Calu3 (cell line): ENCODE data around the gene RXRA. TPM values are rescaled to one million over a fixed set of nuclear protein-coding genes. Genes with fewer than 3 reads are reported as not detected.

Source experiments
- BruUV-seq: library from RNA; stranded (reverse); fragments of 400-500 nt; replicated peaks from 2 replicates; lab custom pipeline; 2021; lab: Mats Ljungman, UMichigan
- CTCF ChIA-PET: fragments of 300-600 bp; sonication (Branson Sonifier 250); formaldehyde crosslinking; loops from one replicate; lab custom pipeline; 2022; ENCODE audit warnings: antibody characterized with exemption; lab: Charles Lee
- DNase-seq: peaks from one replicate; pipeline ENCODE4 v3.0.0; 2022
- H3K27ac Mint-ChIP-seq: one replicate; pipeline ENCODE4 v1.8.0; 2022; ENCODE audit warnings: mixed read lengths; ENCODE audit not compliant: unreplicated experiment
- H3K27me3 Mint-ChIP-seq: one replicate; pipeline ENCODE4 v1.8.0; 2022; ENCODE audit warnings: mixed read lengths; ENCODE audit not compliant: unreplicated experiment
- H3K36me3 Mint-ChIP-seq: one replicate; pipeline ENCODE4 v1.8.0; 2022; ENCODE audit warnings: mild to moderate bottlenecking, moderate library complexity, mixed read lengths; ENCODE audit not compliant: insufficient read depth, unreplicated experiment
- H3K4me1 Mint-ChIP-seq: one replicate; pipeline ENCODE4 v1.8.0; 2022; ENCODE audit warnings: mild to moderate bottlenecking, low read depth, mixed read lengths; ENCODE audit not compliant: unreplicated experiment
- H3K4me3 Mint-ChIP-seq: one replicate; pipeline ENCODE4 v1.8.0; 2022; ENCODE audit warnings: mild to moderate bottlenecking, low read depth, moderate library complexity, mixed read lengths; ENCODE audit not compliant: unreplicated experiment
- H3K9me3 Mint-ChIP-seq: one replicate; pipeline ENCODE4 v1.8.0; 2022; ENCODE audit warnings: low read depth, mixed read lengths; ENCODE audit not compliant: unreplicated experiment
- intact Hi-C: fragments of 100-400 bp; cut with micrococcal nuclease; formaldehyde crosslinking; loops from one replicate; pipeline ENCODE4 v1.10.0; 2022; ENCODE audit not compliant: unreplicated experiment
- total RNA-seq: library from RNA; stranded (reverse); gene quantifications from 2 replicates; pipeline ENCODE4 v1.2.3, GENCODE V29; 2022
- TF ChIP-seq, protein P1 (sequence below): fragments of 200-600 bp; IDR thresholded peaks from one replicate; pipeline ENCODE4 v1.8.0; 2022; ENCODE audit warnings: antibody characterized with exemption; ENCODE audit not compliant: unreplicated experiment

The RXRA gene
- total RNA-seq, 1 experiment from 2014 or later = 15.0 TPM

DNA sequence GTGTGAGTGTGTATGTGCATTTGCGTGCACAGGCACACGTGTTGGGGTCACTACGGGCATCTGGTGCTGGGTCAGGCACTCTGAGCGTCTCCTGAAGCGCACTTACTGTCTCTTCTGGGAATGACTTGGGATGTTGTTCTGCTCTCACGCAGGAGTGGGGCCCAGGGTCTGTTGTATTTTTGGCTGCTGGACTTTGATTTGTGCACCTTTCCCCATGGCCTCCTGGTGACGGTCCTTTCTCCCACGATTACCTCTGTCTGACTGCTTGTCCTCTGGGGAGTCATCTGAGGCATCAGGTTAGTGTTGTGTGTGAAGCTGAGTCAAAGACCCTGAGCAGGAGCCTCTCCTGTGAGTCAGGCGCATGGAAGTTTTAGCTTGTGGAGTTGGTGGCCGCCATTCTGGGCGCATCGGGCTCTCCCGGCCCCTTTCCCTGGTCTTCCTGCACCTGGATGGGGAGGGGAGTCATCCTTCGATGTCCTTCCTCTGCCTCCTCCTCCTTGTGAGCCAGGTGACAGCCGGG lies 62.1 kb downstream of the RXRA start:
- no peaks in the 10 kb centered on the region for H3K27me3 Mint-ChIP-seq

DNA sequence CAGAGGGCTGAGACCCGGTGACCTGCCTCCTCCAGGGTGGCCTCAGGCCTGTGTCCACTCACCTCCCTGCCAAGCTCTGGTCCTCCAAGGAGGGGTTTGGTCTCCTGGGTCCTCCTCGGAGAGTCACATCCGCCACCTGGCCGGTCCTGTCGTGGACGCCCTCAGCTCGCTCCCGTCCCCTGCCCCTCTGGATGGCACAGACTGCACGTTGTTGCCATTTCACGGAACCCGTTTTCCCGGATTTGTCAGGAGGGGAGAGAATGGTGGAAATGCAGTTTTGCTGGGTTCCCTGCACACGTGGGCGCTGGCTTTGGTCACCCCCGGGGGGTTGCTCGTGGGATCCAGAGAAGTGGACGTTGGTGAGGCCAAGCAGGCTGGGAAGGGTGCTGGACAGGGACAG lies 62.7 kb downstream of the RXRA start:
- BruUV-seq = no TSS peak
- intact Hi-C loops = no loop called here
- no peaks in the 10 kb centered on the region for H3K9me3 Mint-ChIP-seq

More for the DNA sequence above, 62.1 kb downstream of the RXRA start:
- no peak overlapping the region for H3K4me3 Mint-ChIP-seq
- no peak for DNase-seq
- TF ChIP-seq, protein P1, sequence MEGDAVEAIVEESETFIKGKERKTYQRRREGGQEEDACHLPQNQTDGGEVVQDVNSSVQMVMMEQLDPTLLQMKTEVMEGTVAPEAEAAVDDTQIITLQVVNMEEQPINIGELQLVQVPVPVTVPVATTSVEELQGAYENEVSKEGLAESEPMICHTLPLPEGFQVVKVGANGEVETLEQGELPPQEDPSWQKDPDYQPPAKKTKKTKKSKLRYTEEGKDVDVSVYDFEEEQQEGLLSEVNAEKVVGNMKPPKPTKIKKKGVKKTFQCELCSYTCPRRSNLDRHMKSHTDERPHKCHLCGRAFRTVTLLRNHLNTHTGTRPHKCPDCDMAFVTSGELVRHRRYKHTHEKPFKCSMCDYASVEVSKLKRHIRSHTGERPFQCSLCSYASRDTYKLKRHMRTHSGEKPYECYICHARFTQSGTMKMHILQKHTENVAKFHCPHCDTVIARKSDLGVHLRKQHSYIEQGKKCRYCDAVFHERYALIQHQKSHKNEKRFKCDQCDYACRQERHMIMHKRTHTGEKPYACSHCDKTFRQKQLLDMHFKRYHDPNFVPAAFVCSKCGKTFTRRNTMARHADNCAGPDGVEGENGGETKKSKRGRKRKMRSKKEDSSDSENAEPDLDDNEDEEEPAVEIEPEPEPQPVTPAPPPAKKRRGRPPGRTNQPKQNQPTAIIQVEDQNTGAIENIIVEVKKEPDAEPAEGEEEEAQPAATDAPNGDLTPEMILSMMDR = no peak
- no peak overlapping the region for H3K27ac Mint-ChIP-seq
- intact Hi-C loops = no loop called here
- CTCF ChIA-PET = no interaction called here
- H3K36me3 Mint-ChIP-seq = no peaks in the 10 kb centered on the region
- BruUV-seq = no TSS peak
- H3K4me1 Mint-ChIP-seq = no peaks in the 10 kb centered on the region
- no peaks in the 10 kb centered on the region for H3K9me3 Mint-ChIP-seq

DNA sequence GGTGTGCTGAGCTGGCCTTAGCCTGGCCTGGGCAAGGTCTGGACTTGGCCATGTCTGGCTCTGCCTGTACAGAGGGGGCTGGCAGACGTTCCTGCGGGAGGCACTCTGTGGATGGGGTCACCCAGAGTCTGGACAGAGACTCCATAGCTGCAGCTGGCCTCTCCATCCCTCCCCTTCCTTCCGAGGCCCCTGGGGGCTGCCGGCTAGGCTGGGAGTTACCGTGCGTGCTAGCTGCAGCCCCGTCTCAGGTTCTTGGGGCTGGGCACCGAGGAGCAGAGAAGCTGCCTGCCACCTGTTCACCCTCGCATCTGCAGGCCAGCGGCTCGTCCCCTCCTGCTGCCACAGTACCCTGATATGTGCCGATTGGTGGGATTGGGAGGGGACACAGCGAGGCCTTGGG lies 63.4 kb downstream of the RXRA start:
- CTCF ChIA-PET = no interaction called here
- intact Hi-C loops = no loop called here
- Mint-ChIP-seq H3K27ac (no peak overlapping the region), H3K27me3 (no peaks in the 10 kb centered on the region), H3K4me1 (no peaks in the 10 kb centered on the region), H3K9me3 (no peaks in the 10 kb centered on the region), H3K36me3 (no peaks in the 10 kb centered on the region), H3K4me3 (no peak overlapping the region)
- TF ChIP-seq, protein P1 = no peak
- no peak for DNase-seq
- no TSS peak for BruUV-seq

More for the DNA sequence above, 62.7 kb downstream of the RXRA start:
- Mint-ChIP-seq H3K27ac (no peak overlapping the region), H3K27me3 (no peaks in the 10 kb centered on the region), H3K4me3 (no peak overlapping the region), H3K36me3 (no peaks in the 10 kb centered on the region), H3K4me1 (no peaks in the 10 kb centered on the region)
- CTCF ChIA-PET = no interaction called here
- TF ChIP-seq, protein P1 = no peak
- no peak for DNase-seq

DNA sequence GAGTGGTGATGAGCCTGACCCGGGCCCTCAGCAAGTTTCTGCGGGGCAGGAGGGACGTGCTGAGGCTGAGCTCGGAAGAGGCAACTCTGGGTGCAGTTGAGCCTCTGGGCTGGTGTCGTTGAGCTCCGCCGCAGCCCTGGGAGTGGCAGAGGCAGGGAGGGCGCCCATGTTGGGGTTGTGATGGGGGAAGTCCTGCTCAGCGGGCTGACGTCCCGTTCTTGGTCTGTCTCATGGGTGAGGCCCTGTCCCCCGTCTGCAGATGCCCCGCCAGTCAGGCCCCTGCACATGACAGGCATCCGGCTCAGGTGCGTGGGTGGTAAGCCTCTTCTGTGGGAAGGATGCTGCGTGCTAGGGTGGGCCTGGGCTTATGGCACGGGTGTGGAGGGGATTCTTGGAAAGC lies 64.3 kb downstream of the RXRA start:
- CTCF ChIA-PET = no interaction called here
- Mint-ChIP-seq H3K27ac (no peak overlapping the region), H3K36me3 (no peaks in the 10 kb centered on the region), H3K9me3 (no peaks in the 10 kb centered on the region), H3K4me3 (no peak overlapping the region), H3K27me3 (no peaks in the 10 kb centered on the region), H3K4me1 (no peaks in the 10 kb centered on the region)
- BruUV-seq = no TSS peak
- TF ChIP-seq, protein P1 = no peak
- DNase-seq = no peak
- intact Hi-C loops = no loop called here
